ENCODE results near the gene CHRNA7. TPM values are rescaled to one million over a fixed set of nuclear protein-coding genes. Genes with fewer than 3 reads are reported as not detected.

Gene CHRNA7
- total RNA-seq, 4 donors from 2014 or later: 0.20 to 10.2 (median 4.2) TPM

DNA sequence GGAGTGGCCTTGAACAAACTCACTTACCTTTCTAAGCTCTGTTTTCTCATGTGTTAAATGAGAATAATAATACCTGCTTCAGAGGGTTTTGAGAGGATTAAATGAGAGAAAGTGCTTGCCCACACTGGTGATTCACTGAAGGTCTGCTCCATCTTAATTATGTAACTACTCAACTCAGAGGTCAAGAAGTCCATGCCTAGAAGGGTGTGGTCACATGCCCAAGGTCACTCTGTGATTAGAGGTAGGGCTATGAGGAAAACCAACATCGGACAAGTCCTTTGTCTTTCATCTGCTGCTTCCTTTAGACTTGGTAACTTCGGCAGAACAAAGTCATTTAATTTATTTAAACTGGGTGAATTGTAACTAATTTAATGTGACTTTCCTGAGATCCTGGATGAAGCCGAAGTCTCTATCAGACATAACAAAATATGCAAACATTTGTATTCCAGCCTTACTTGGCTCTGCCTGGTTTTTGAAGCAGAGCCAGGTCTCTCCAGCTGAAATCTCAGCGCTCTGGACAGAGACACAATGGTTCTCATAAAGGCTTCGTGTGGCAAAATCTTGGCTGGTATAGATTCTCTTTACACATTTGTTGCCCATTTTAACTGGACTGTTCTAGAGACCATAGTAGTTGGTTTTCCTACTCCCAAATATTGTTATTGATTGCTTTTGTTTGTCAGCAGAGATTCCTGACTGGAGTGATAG, 3.0 kb downstream of the CHRNA7 start:
- no peaks in the 10 kb centered on the region for H3K9me3 ChIP-seq
- in situ Hi-C loops (cut with MboI; ENCODE audit: low pct_ligation_motif_present in 1 of 4, low pct_unique_long_range_greater_than_20kb in 1 of 4, low sequenced_read_pairs in 3 of 4) (no loop called here), intact Hi-C loops (cut with DNase I; ENCODE audit: low total_unique reads) (no loop called here)
- no peaks in the 10 kb centered on the region for H3K36me3 ChIP-seq
- H3K4me1 ChIP-seq: peaks cover 0 to 18% (median 16%) of the 10 kb centered on the region in 4 donors
- TF ChIP-seq CTCF (IDR thresholded peaks at IDR 0.05) (no peak), POLR2AphosphoS5 (IDR thresholded peaks at IDR 0.05) (no peak), POLR2A (IDR thresholded peaks at IDR 0.05) (no peak), EP300 (IDR thresholded peaks at IDR 0.05; ENCODE audit: low read depth) (no peak)
- H3K27ac ChIP-seq: no peak overlapping the region
- no peak overlapping the region for H3K4me3 ChIP-seq
- H3K27me3 ChIP-seq: peaks cover 39% of the 10 kb centered on the region
- 30% methylated on average over 5 of the region's 5 CpGs; no CpG with 5 or more reads in 1 of the 2 donors for WGBS, 2 donors (ENCODE audit: low coverage in 1 of 2)
- DNase-seq: peak; percentile 11

- no peak for TF ChIP-seq POLR2AphosphoS5 (IDR thresholded peaks at IDR 0.05)
- TF ChIP-seq EP300 (IDR thresholded peaks at IDR 0.05; ENCODE audit: low read depth): no peak
- no peak for TF ChIP-seq CTCF (IDR thresholded peaks at IDR 0.05)
- Histone ChIP-seq H3K4me1 (peaks cover 0 to 18% (median 15%) of the 10 kb centered on the region in 4 donors), H3K4me3 (no peak overlapping the region), H3K9me3 (no peaks in the 10 kb centered on the region), H3K27me3 (peaks cover 31% of the 10 kb centered on the region), H3K36me3 (no peaks in the 10 kb centered on the region), H3K27ac (no peak overlapping the region)
- intact Hi-C loops (cut with DNase I; ENCODE audit: low total_unique reads) (no loop called here), in situ Hi-C loops (cut with MboI; ENCODE audit: low pct_ligation_motif_present in 1 of 4, low pct_unique_long_range_greater_than_20kb in 1 of 4, low sequenced_read_pairs in 3 of 4) (no loop called here)
- no peak for DNase-seq
These were observed 3.8 kb downstream of the CHRNA7 start for GRCh38 chr15:32034106-32034505.

GRCh38 chr15:32035285-32035684, 5.0 kb downstream of the CHRNA7 start:
- TF ChIP-seq CTCF (IDR thresholded peaks at IDR 0.05) (no peak), POLR2A (IDR thresholded peaks at IDR 0.05) (no peak), EP300 (IDR thresholded peaks at IDR 0.05; ENCODE audit: low read depth) (no peak), POLR2AphosphoS5 (IDR thresholded peaks at IDR 0.05) (no peak)
- Histone ChIP-seq H3K36me3 (no peaks in the 10 kb centered on the region), H3K4me1 (peaks cover 0 to 8% (median 8%) of the 10 kb centered on the region in 4 donors), H3K27me3 (peaks cover 21% of the 10 kb centered on the region), H3K4me3 (no peak overlapping the region), H3K27ac (no peak overlapping the region), H3K9me3 (no peaks in the 10 kb centered on the region)
- intact Hi-C loops (cut with DNase I; ENCODE audit: low total_unique reads): no loop called here
- no peak for DNase-seq
- WGBS, 2 donors (ENCODE audit: low coverage in 1 of 2): 69 to 78% methylated on average over 2 of the region's 2 CpGs
- in situ Hi-C loops (cut with MboI; ENCODE audit: low pct_ligation_motif_present in 1 of 4, low pct_unique_long_range_greater_than_20kb in 1 of 4, low sequenced_read_pairs in 3 of 4): no loop called here

DNA sequence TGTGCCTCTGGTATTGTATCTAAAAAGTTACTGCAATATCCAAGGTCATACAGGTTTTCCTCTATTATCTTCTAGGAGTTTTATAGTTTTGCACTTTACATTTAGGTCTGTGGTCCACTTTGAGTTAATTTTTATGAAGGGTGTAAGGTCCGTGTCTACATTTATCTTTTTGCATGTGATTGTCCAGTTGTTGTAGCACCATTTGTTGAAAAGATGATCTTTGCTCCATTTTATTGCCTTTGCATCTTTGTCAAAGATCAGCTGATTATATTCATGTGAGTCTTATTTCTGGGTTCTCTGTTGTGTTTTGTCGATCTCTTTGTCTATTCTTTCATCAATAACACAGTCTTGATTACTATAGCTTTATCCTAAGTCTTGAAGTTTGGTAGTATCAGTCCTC, 6.7 kb downstream of the CHRNA7 start:
- 67 to 77% methylated on average over 2 of the region's 2 CpGs for WGBS, 2 donors (ENCODE audit: low coverage in 1 of 2)
- intact Hi-C loops (cut with DNase I; ENCODE audit: low total_unique reads) (no loop called here), in situ Hi-C loops (cut with MboI; ENCODE audit: low pct_ligation_motif_present in 1 of 4, low pct_unique_long_range_greater_than_20kb in 1 of 4, low sequenced_read_pairs in 3 of 4) (no loop called here)
- Histone ChIP-seq H3K9me3 (no peaks in the 10 kb centered on the region), H3K27ac (no peak overlapping the region), H3K27me3 (peaks cover 7% of the 10 kb centered on the region), H3K36me3 (no peaks in the 10 kb centered on the region), H3K4me3 (no peak overlapping the region), H3K4me1 (peaks cover 0 to 1% (median under 1%) of the 10 kb centered on the region in 4 donors)
- TF ChIP-seq CTCF (IDR thresholded peaks at IDR 0.05) (no peak), EP300 (IDR thresholded peaks at IDR 0.05; ENCODE audit: low read depth) (no peak), POLR2A (IDR thresholded peaks at IDR 0.05) (no peak), POLR2AphosphoS5 (IDR thresholded peaks at IDR 0.05) (no peak)
- no peak for DNase-seq
